Skeletal muscle tissue (tissue), 4 donors: ENCODE measurements around the gene WIPF1. TPM values are rescaled to one million over a fixed set of nuclear protein-coding genes. Genes with fewer than 3 reads are reported as not detected.

Experiments used
- H3K27ac ChIP-seq: one replicate; pipeline ENCODE4 v1.7.0; 2013; ENCODE audit warnings: mild to moderate bottlenecking, low read depth, low read length, inconsistent platforms
- H3K27me3 ChIP-seq, 3 donors: one replicate each; pipeline ENCODE4 v1.7.0; 2013; ENCODE audit warnings: low read length in 3 of 3; ENCODE audit not compliant: control insufficient read depth in 3 of 3, insufficient read depth in 3 of 3
- H3K36me3 ChIP-seq, 3 donors: one replicate each; pipeline ENCODE4 v1.7.0; 2013; ENCODE audit warnings: low read length in 3 of 3; ENCODE audit not compliant: control insufficient read depth in 3 of 3, insufficient read depth in 3 of 3
- H3K4me1 ChIP-seq, 3 donors: one replicate each; pipeline ENCODE4 v1.7.0; 2013; ENCODE audit warnings: low read length in 3 of 3, mild to moderate bottlenecking in 3 of 3; ENCODE audit not compliant: control insufficient read depth in 3 of 3, insufficient read depth in 3 of 3
- H3K4me3 ChIP-seq, 3 donors: one replicate each; pipeline ENCODE4 v1.7.0; 2013; ENCODE audit warnings: low read length in 3 of 3
- H3K9ac ChIP-seq, 3 donors: one replicate each; pipeline ENCODE4 v1.7.0; 2013; ENCODE audit warnings: low read length in 3 of 3, mild to moderate bottlenecking in 3 of 3, moderate library complexity in 2 of 3, low read depth in 1 of 3
- H3K9me3 ChIP-seq, 3 donors: one replicate each; pipeline ENCODE4 v1.7.0; 2013; ENCODE audit warnings: low read length in 3 of 3; ENCODE audit not compliant: control insufficient read depth in 3 of 3
- total RNA-seq: library from RNA; depleted of rRNA; stranded (reverse); fragments of >200 nt; gene quantifications from one replicate; pipeline ENCODE4 v1.2.3, GENCODE V29; 2014
- donor health status: Osteomylitis.

WIPF1 gene
- total RNA-seq, 1 donor from 2014 or later: 16.2 TPM

GRCh38 chr2:174535083-174535482, 62.5 kb downstream of the WIPF1 start:
- Histone ChIP-seq H3K9ac (no peak overlapping the region), H3K36me3 (no peaks in the 10 kb centered on the region), H3K9me3 (no peaks in the 10 kb centered on the region), H3K4me1 (no peaks in the 10 kb centered on the region), H3K27me3 (no peaks in the 10 kb centered on the region), H3K27ac (no peak overlapping the region), H3K4me3 (no peak overlapping the region)

- Histone ChIP-seq H3K4me3 (no peak overlapping the region), H3K27ac (no peak overlapping the region), H3K4me1 (no peaks in the 10 kb centered on the region), H3K27me3 (no peaks in the 10 kb centered on the region), H3K36me3 (no peaks in the 10 kb centered on the region), H3K9me3 (no peaks in the 10 kb centered on the region), H3K9ac (no peak overlapping the region)
Measured at GRCh38 chr2:174529916-174530315, 67.7 kb downstream of the WIPF1 start.

DNA sequence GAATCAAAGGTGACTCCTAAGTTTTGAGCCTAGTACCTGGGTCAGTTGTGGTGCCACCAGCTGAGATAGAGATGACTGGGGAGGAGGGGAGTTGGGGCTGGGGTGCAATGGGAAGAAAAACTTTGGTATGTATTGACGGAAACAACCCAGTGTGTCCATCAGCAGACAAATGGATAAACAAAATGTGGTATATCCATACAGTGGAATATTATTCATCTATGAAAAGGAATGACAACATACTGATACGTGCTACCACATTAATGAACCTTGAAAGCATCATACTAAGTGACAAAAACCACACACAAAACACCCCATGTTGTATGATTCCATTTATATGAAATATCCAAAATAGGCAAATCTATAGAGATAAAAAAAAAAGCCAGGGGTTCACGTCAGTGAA, 69.6 kb downstream of the WIPF1 start:
- Histone ChIP-seq H3K36me3 (no peaks in the 10 kb centered on the region), H3K4me1 (no peaks in the 10 kb centered on the region), H3K4me3 (no peak overlapping the region), H3K9me3 (no peaks in the 10 kb centered on the region), H3K9ac (no peak overlapping the region), H3K27me3 (no peaks in the 10 kb centered on the region), H3K27ac (no peak overlapping the region)

DNA sequence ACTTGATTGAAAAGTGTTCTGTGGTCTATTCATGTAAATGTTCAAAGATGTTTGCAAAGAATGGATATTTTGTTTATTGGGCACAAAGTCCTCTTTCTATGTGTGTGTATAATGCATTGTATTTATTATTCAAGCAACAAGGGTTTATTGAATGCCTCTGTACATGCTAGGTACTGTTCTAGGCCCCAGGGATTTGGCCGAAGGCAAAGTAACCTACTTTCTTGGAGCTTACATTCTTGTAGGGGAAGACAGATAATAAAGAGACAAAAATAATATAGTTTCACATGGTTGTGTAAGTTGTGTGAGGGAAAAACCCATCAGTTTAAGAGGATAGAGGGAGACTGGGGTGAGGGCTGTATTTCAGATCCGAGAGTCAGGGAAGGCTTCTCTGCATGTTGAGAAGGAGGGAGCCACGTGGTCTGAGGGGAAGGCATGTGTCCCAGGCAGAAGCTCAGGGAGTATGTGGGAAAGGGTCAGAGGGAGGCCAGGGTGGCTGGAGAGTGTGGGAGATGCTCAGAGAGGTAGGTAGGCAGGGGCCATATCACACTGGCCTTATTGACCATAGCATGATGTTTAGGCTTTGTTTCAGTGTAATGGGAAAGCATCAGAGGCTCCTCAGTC, 70.4 kb downstream of the WIPF1 start:
- Histone ChIP-seq H3K27me3 (no peaks in the 10 kb centered on the region), H3K36me3 (no peaks in the 10 kb centered on the region), H3K4me3 (no peak overlapping the region), H3K9me3 (no peaks in the 10 kb centered on the region), H3K4me1 (no peaks in the 10 kb centered on the region), H3K9ac (no peak overlapping the region), H3K27ac (no peak overlapping the region)

- Histone ChIP-seq H3K9ac (no peak overlapping the region), H3K27ac (no peak overlapping the region), H3K27me3 (no peaks in the 10 kb centered on the region), H3K4me3 (no peak overlapping the region), H3K9me3 (no peaks in the 10 kb centered on the region), H3K36me3 (no peaks in the 10 kb centered on the region), H3K4me1 (no peaks in the 10 kb centered on the region)
Measured at GRCh38 chr2:174524527-174524926, 73.1 kb downstream of the WIPF1 start.

- Histone ChIP-seq H3K9me3 (no peaks in the 10 kb centered on the region), H3K4me3 (no peak overlapping the region), H3K36me3 (no peaks in the 10 kb centered on the region), H3K4me1 (no peaks in the 10 kb centered on the region), H3K9ac (no peak overlapping the region), H3K27me3 (no peaks in the 10 kb centered on the region), H3K27ac (no peak overlapping the region)
Measured at GRCh38 chr2:174522553-174522952, 75.1 kb downstream of the WIPF1 start.

DNA sequence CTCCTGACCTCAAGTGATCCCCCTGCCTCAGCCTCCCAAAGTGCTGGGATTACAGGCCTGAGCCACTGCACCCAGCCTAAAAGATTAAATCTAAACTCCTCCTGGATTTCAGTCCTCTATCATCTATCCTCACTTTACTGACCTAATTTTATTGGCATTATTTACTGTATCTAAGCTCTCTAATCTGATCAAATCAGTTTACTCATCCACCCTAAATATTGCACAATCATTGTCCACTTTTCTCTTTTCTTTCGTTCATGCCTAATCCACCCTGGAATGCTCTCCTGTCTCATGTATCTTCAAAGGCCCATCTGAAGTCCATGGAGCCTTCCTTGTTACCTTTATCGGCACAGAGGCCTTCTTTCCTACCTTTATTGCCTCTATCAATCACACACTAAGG, 79.2 kb downstream of the WIPF1 start:
- Histone ChIP-seq H3K27me3 (no peaks in the 10 kb centered on the region), H3K9me3 (no peaks in the 10 kb centered on the region), H3K27ac (no peak overlapping the region), H3K4me1 (no peaks in the 10 kb centered on the region), H3K4me3 (no peak overlapping the region), H3K9ac (no peak overlapping the region), H3K36me3 (no peaks in the 10 kb centered on the region)

DNA sequence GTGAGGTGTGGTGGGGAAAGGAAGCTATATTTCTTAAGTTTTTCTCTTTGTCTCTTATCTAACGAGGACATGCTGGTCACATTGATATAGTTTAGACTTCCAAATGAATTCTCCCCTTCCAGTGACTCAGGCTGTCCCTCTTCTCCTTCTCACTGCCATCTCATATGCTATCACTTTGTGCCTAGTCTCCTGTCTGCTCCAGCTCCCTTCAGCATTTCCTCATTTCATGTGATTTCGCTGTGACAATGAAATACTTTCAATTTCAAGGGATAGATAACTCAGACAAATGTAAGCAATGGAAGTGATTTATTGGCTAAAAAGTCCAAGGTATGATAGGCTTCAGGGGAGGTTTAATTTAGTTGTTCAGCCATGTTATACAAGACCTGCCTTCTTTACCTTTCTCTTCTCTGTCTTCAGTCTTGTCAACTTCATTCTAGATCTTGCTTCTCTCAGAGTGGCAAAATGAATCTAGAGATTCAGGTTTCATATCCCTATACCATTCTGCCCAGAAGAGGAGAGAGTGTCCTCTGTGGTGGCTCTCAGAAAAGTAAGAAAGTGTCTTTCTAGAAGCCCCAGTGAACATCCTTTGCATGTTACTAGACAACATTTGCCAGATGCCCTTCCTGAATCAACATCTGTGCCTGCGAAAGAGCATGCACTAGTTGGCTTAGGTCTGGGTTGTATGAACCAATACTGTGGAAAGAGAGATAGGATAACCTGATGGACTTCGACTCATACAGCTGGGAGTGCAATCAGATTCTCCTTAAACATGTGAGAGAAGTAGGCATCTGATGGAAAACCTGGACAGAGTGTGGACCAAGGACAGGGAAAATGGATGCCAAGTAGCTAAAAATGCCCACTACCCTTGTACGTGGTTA, 80.9 kb downstream of the WIPF1 start:
- H3K36me3 ChIP-seq: no peaks in the 10 kb centered on the region
- H3K27ac ChIP-seq: no peak overlapping the region
- no peaks in the 10 kb centered on the region for H3K27me3 ChIP-seq
- no peaks in the 10 kb centered on the region for H3K9me3 ChIP-seq
- no peak overlapping the region for H3K9ac ChIP-seq
- no peak overlapping the region for H3K4me3 ChIP-seq
- no peaks in the 10 kb centered on the region for H3K4me1 ChIP-seq

GRCh38 chr2:174512345-174512744, 85.3 kb downstream of the WIPF1 start:
- H3K27me3 ChIP-seq: no peaks in the 10 kb centered on the region
- no peak overlapping the region for H3K27ac ChIP-seq
- peaks cover 0 to 3% (median 0%) of the 10 kb centered on the region in 3 donors for H3K9me3 ChIP-seq
- no peak overlapping the region for H3K4me3 ChIP-seq
- no peak overlapping the region for H3K9ac ChIP-seq
- no peaks in the 10 kb centered on the region for H3K36me3 ChIP-seq
- H3K4me1 ChIP-seq: no peaks in the 10 kb centered on the region

DNA sequence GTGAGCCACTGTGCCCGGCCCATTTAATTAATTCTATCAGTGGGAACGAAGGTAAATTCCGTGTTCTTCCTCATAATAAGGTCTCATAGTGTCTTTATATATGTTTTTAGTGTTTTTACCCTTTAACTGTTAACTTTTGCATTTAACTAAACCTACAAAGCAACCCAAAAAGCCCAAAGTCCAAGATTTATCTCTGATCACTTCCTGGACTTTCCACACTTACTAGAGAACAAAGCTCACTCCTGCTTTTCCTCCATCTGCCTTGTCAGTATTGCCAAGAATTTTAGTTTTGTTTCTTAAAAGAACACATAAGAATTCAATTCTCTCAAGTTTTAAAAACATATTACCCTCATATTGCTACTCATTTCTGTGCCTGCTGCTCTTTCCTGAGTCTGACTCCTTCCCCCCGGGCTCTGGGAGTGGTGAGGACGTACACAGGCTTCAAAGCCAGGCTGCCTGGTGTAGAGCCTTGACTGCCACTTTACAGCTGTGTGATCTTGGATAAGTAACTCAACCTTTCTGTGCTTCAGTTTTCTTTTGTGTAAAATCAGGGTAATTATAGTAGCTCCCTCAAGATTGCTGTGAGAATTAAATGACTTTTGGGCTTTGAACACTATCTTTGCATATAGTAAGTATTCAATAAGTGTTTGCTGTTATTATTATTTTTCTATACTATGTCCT, 85.9 kb downstream of the WIPF1 start:
- Histone ChIP-seq H3K36me3 (no peaks in the 10 kb centered on the region), H3K27ac (no peak overlapping the region), H3K9me3 (peaks cover 0 to 3% (median 0%) of the 10 kb centered on the region in 3 donors), H3K27me3 (no peaks in the 10 kb centered on the region), H3K4me3 (no peak overlapping the region), H3K9ac (no peak overlapping the region), H3K4me1 (no peaks in the 10 kb centered on the region)
